Muscle layer of duodenum (tissue), 2 donors: ENCODE results near the gene HFE.

ENCODE experiments used
- H3K27ac ChIP-seq: one replicate; pipeline ENCODE4 v1.7.0; 2013; ENCODE audit warnings: mild to moderate bottlenecking, low read length
- H3K27me3 ChIP-seq: one replicate; pipeline ENCODE4 v1.7.0; 2013; ENCODE audit warnings: low read depth, mild to moderate bottlenecking, control low read depth, low read length
- H3K36me3 ChIP-seq, 2 donors: one replicate each; pipeline ENCODE4 v1.7.0; 2013; ENCODE audit warnings: low read length in 2 of 2, control low read depth in 1 of 2, mild to moderate bottlenecking in 1 of 2; ENCODE audit not compliant: insufficient read depth in 2 of 2, control insufficient read depth in 1 of 2
- H3K4me1 ChIP-seq, 2 donors: one replicate each; pipeline ENCODE4 v1.7.0; 2013; ENCODE audit warnings: low read length in 2 of 2, mild to moderate bottlenecking in 2 of 2, control low read depth in 1 of 2, moderate library complexity in 1 of 2; ENCODE audit not compliant: insufficient read depth in 2 of 2, control insufficient read depth in 1 of 2
- H3K4me3 ChIP-seq, 2 donors: one replicate each; pipeline ENCODE4 v1.7.0; 2013; ENCODE audit warnings: low read length in 2 of 2, low read depth in 1 of 2, mild to moderate bottlenecking in 1 of 2
- H3K9me3 ChIP-seq, 2 donors: one replicate each; pipeline ENCODE4 v1.7.0; 2013; ENCODE audit warnings: low read length in 2 of 2, control low read depth in 1 of 2, mild to moderate bottlenecking in 1 of 2; ENCODE audit not compliant: control insufficient read depth in 1 of 2
- donor health status: healthy.

HFE gene

DNA sequence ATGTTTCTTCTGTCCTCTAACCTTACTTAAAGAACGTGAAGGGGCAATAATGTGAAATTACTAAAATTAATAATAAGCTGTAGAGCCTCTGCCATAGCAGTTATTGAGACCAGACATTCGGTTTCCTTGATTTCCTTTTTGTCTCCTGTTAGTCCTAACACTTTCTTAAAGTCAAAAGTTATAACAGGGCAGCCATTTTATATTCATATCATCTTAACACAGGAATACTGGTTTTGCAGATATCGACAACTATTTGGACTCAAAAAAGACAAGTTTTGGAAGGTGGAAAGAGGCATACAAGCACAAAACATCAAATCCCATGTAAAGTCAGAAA, 33.5 kb downstream of the HFE start:
- H3K9me3 ChIP-seq = no peaks in the 10 kb centered on the region
- no peaks in the 10 kb centered on the region for H3K36me3 ChIP-seq
- no peaks in the 10 kb centered on the region for H3K27me3 ChIP-seq
- no peak overlapping the region for H3K4me3 ChIP-seq
- H3K4me1 ChIP-seq = peaks cover 0 to 6% of the 10 kb centered on the region in 2 donors
- H3K27ac ChIP-seq = no peak overlapping the region

DNA sequence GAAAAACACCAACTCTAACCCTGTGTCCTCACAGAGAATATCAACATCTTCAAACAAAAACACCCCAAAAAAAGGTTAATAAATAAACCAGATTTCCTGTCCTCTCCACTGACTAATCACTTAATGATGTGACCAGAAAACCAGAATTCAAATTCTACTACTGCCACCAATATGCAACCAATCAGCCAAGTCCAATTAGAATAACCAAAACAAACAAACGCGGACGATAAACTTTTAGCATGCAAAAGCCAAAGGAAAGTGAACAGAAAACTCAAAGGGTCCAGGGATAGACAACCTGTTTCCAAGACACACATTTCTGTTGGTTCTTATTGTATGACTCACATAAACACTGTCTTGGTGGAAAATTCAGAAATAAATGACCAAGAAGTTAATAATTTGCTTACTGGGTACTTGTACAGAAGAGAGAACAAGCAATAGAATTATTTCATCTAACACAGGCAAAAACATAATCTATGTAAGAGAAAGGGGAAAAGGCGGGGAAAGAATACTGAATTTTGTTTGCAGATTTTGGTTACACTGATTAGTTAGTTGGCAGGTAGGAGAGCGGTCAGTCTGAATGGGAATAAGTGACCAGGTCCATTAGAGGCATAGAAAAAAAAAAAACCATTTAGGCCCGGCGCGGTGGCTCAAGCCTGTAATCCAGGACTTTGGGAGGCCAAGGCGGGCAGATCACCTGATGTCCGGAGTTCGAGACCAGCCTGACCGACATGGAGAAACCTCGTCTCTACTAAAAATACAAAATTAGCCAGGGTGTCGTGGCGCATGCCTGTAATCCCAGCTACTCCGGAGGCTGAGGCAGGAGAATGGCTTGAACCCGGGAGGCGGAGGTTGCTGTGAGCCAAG, 34.1 kb downstream of the HFE start:
- Histone ChIP-seq H3K36me3 (no peaks in the 10 kb centered on the region), H3K27me3 (no peaks in the 10 kb centered on the region), H3K4me3 (no peak overlapping the region), H3K4me1 (peaks cover 0 to 6% of the 10 kb centered on the region in 2 donors), H3K27ac (no peak overlapping the region), H3K9me3 (no peaks in the 10 kb centered on the region)

DNA sequence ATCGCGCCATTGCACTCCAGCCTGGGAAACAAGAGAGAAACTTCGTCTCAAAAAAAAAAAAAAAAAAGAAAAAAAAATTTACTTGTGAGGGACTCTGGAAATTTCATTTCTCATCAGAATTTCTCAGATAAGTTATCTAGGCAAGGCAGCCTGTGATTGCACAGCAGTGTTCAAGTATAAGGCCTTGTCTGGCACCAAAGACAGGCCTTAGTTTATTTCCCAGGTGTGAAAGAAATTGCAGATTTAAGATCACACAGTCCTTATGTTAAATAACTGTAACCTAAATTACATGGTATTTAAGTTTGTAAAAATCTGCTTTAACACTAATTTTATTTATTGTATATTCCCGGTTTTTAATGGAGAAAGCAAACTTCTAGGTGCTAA, 34.8 kb downstream of the HFE start:
- H3K36me3 ChIP-seq = no peaks in the 10 kb centered on the region
- no peaks in the 10 kb centered on the region for H3K27me3 ChIP-seq
- peak overlapping the region; percentile 94 to 96 for H3K4me3 ChIP-seq
- H3K27ac ChIP-seq = peak overlapping the region; percentile 99
- peaks cover 5 to 9% of the 10 kb centered on the region in 2 donors for H3K4me1 ChIP-seq
- H3K9me3 ChIP-seq = no peaks in the 10 kb centered on the region

DNA sequence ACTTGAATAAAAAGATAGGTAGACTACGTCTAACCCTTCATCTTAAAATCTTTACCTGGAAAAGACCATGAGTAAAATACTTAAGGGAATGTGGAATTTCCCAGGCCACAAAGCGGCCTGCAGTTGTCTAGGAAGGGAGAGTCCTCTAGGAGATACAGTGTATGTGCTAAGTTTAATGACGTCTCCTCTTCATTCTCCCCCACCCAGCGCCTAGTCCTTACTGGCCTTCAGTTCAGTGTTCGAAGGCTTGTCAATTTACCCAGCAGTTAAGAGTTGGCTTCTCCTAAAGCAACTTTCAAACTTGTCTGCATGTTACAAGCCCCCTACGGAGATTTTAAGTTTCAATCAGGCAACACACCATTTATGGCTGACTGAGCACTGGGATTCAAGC, 35.2 kb downstream of the HFE start:
- Histone ChIP-seq H3K27ac (peak overlapping the region; percentile 99), H3K9me3 (no peaks in the 10 kb centered on the region), H3K27me3 (no peaks in the 10 kb centered on the region), H3K4me1 (peaks cover 9 to 13% of the 10 kb centered on the region in 2 donors), H3K4me3 (peak overlapping the region; percentile 94 to 96), H3K36me3 (no peaks in the 10 kb centered on the region)

DNA sequence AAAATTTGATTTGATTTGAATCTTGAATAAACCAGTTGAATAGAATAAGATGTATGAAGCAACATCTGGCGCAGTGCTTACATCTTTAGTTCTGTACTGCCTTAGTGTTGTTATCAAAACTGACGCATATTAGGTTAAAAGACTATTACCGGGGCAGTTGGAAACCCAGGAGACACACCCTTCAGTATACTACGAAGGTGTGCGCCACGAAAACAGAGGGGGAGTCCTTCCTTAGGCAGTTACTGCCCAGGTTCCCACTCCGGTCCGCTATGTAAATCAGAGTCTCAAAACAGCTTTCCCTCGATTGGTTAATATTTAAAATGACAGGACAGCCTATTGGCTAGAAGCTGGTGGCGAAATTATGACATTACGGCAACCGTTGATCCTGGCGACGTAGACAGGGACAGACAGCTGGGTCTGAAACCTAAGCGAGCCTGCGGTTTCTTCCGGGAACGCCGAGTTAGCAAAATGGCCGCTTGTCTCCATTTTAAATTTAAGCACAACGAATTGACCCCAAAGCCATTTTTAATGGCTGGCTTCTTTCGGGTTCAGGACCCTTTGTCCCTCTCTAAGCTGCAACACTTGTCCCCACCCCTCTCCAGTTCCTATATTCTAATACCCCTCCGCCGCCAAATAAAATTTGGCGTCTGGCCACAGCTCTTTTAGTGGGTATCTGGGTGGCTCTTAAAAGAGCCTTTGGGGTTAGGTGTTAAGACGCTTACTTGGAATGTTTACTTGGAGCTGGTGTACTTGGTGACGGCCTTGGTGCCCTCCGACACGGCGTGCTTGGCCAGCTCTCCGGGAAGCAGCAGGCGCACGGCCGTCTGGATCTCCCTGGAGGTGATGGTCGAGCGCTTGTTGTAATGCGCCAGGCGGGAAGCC, 35.8 kb downstream of the HFE start:
- Histone ChIP-seq H3K27ac (peak overlapping the region; percentile 99), H3K4me1 (peaks cover 14 to 15% of the 10 kb centered on the region in 2 donors), H3K36me3 (no peaks in the 10 kb centered on the region), H3K9me3 (no peaks in the 10 kb centered on the region), H3K4me3 (peak overlapping the region; percentile 94 to 96), H3K27me3 (no peaks in the 10 kb centered on the region)

DNA sequence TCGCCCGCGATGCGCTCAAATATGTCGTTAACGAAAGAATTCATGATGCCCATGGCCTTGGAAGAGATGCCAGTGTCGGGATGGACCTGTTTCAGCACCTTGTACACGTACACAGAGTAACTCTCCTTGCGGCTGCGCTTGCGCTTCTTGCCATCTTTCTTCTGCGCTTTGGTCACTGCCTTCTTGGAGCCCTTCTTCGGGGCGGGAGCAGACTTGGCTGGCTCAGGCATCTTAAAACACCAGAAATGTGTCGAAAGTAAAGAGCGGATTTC, 36.4 kb downstream of the HFE start:
- Histone ChIP-seq H3K27me3 (no peaks in the 10 kb centered on the region), H3K27ac (peak overlapping the region; percentile 99), H3K4me3 (peak overlapping the region; percentile 94 to 96), H3K36me3 (no peaks in the 10 kb centered on the region), H3K4me1 (peaks cover 14 to 20% of the 10 kb centered on the region in 2 donors), H3K9me3 (no peaks in the 10 kb centered on the region)

DNA sequence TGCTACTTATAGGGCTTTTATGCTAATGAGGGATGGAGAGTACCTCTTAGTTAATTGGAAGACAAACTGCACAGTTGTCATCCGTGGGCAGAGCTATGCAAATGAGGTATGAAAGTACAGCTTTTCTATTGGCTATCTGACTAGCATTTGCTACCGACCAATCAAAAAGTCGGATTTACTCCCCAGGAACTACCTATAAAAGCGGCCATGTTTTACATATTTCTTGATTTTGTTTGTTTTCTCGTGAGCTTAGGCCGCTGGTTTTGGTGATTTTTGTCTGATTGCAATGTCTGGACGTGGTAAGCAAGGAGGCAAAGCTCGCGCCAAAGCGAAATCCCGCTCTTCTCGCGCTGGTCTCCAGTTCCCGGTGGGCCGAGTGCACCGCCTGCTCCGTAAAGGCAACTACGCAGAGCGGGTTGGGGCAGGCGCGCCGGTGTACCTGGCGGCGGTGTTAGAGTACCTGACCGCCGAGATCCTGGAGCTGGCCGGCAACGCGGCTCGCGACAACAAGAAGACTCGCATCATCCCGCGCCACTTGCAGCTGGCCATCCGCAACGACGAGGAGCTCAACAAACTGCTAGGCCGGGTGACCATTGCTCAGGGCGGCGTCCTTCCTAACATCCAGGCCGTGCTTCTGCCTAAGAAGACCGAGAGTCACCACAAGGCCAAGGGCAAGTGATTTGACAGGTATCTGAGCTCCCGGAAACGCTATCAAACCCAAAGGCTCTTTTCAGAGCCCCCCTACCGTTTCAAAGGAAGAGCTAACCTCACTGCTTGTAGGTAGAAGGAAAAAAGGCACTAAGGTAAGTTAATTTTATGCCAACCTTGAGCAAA, 36.9 kb downstream of the HFE start:
- no peaks in the 10 kb centered on the region for H3K27me3 ChIP-seq
- H3K9me3 ChIP-seq = no peaks in the 10 kb centered on the region
- H3K36me3 ChIP-seq = no peaks in the 10 kb centered on the region
- peak overlapping the region; percentile 99 for H3K27ac ChIP-seq
- H3K4me3 ChIP-seq = peak overlapping the region; percentile 94 to 96
- peaks cover 14 to 22% of the 10 kb centered on the region in 2 donors for H3K4me1 ChIP-seq

DNA sequence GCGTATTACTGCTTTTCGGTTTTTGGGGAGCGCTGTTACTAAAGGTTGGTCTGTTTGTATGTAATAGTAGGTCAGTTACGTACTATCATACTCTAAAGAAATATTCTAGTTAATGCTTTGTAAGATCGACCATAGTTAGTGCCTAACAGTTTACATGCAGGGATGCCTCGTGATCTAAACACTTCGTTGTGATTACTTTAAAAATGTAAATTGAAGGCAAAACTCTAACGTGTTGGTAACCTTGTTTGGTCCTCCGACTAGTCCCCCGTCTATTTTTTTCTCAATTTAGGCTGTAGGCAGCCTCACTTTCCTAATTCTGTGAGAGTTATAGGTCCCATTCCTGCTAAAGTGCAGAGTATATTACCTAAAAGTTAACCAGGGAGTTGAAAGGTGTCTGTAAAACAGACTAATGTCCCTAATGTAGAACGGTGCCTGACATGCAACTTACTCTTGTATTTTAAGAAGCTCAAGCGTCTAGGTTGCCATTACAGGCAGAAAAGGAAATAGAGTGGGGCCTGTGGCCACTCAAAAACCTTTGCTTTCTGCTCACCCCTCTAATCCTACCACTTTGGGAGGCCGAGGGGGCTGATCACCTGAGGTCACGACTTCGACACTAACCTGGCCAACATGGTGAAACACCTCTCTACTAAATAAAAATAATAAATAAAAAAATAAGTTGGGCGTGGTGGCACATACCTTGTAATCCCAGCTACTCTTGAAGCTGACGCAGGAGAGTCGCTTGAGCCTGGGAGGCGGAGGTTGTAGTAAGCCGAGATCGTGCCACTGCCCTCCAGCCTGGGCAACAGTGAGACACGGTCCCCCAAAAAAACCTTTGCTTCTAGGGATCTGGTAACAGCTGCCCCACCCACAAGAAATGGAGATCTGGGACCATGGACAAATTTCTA, 37.8 kb downstream of the HFE start:
- no peaks in the 10 kb centered on the region for H3K27me3 ChIP-seq
- peak overlapping the region; percentile 99 for H3K27ac ChIP-seq
- no peaks in the 10 kb centered on the region for H3K9me3 ChIP-seq
- peak overlapping the region; percentile 94 to 96 for H3K4me3 ChIP-seq
- no peaks in the 10 kb centered on the region for H3K36me3 ChIP-seq
- H3K4me1 ChIP-seq = peaks cover 18 to 30% of the 10 kb centered on the region in 2 donors

DNA sequence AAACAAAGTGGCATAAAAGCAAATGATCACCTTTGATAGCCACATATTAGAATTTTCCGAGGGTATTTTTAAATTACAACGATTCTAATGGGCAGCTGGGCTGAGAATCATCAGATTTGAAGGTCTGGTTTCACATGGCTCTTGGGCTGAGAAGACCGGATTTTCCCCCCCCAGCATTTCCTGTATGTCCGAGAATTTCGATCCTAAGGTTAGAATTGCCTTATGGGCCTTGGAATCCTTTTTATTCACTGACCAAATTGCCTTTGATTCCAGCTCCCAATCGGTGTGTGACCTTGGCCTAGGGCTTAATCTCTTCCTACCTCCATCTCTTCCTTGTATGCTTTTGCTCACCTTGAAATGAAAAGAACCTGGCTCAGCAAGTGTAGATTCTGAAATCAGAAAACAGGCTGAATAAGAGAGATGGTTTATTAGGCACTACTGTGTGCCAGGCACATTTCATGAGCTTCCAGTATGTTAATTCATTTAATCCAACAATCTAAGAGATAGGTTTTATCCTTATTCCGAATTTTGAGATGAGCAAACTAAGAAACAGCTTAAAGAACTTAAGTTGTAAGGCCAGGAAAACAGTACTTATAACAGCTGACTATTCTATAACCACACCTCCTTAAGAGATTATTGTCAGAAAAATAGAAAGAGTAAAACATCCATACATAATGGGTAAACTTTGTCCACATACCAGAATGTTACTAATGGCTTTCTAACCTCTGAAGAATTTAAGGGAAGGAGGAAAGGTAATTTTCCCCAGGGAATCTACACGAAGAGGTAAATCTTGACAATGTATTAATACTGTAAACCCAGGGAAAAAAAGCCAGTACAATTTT, 39.4 kb downstream of the HFE start:
- H3K9me3 ChIP-seq = no peaks in the 10 kb centered on the region
- H3K27ac ChIP-seq = peak overlapping the region; percentile 99
- H3K4me3 ChIP-seq = peak overlapping the region; percentile 94 to 96
- no peaks in the 10 kb centered on the region for H3K36me3 ChIP-seq
- no peaks in the 10 kb centered on the region for H3K27me3 ChIP-seq
- peaks cover 18 to 30% of the 10 kb centered on the region in 2 donors for H3K4me1 ChIP-seq
